ENCODE data around the gene NUP160. TPM values are rescaled to one million over a fixed set of nuclear protein-coding genes. Genes with fewer than 3 reads are reported as not detected.

NUP160 gene
- total RNA-seq, 1 experiment from 2014 or later = 53.8 TPM

GRCh38 chr11:47756208-47756607 lies 91.9 kb downstream of the NUP160 start:
- TF ChIP-seq POLR2AphosphoS5 (IDR thresholded peaks at IDR 0.05; ENCODE audit: low read depth, low read length) (no peak), FOSL1 (IDR thresholded peaks at IDR 0.05; ENCODE audit: low read depth) (no peak), CEBPB (IDR thresholded peaks at IDR 0.05; ENCODE audit: low read depth) (no peak), REST (IDR thresholded peaks at IDR 0.05; ENCODE audit: low read depth) (no peak), ZFX (IDR thresholded peaks at IDR 0.05) (no peak), SRF (IDR thresholded peaks at IDR 0.05; ENCODE audit: low read depth) (no peak), CTCF (IDR thresholded peaks at IDR 0.05 in 2 of 3, conservative IDR thresholded peaks at IDR 0.05 in 1 of 3; ENCODE audit: borderline replicate concordance in 1 of 3, insufficient read depth in 1 of 3, low read depth in 2 of 3, low read length in 2 of 3) (no peak), EGR1 (IDR thresholded peaks at IDR 0.05; ENCODE audit: low read depth) (no peak), ZBTB33 (IDR thresholded peaks at IDR 0.05; ENCODE audit: extremely low read depth, insufficient replicate concordance, low read length) (no peak), JUND (IDR thresholded peaks at IDR 0.05) (no peak), ZNF274 (IDR thresholded peaks at IDR 0.05; ENCODE audit: low read depth, low read length) (no peak)
- ChIA-PET POLR2A (no interaction called here), RAD21 (ENCODE audit: low non-redundant PET in 1 of 2, low total read pairs in 2 of 2, uncharacterized antibody in 2 of 2, unreplicated experiment in 2 of 2) (no interaction called here), CTCF (no interaction called here)
- DNase-seq (ENCODE audit: low read depth, low spot score) (no peak), ATAC-seq (no peak)
- H4K20me1 ChIP-seq (ENCODE audit: insufficient read depth) = no peaks in the 10 kb centered on the region
- no peak overlapping the region for H3K9ac ChIP-seq (ENCODE audit: low read length)
- no peaks in the 10 kb centered on the region for H3K27me3 ChIP-seq (ENCODE audit: insufficient read depth, low read length)
- no peaks in the 10 kb centered on the region for H3K9me3 ChIP-seq (ENCODE audit: control insufficient read depth in 1 of 2, insufficient read depth in 1 of 2, low read depth in 1 of 2, low read length in 2 of 2)
- no peak overlapping the region for H3K27ac ChIP-seq (ENCODE audit: low read depth, low read length)
- H2AFZ ChIP-seq (ENCODE audit: low read depth, low read length, poor library complexity, severe bottlenecking) = no peak overlapping the region
- H3K79me2 ChIP-seq (ENCODE audit: insufficient read depth, low read length) = peaks cover 59% of the 10 kb centered on the region
- no TSS peak for BruUV-seq (replicated peaks)
- no peaks in the 10 kb centered on the region for H3K9me2 ChIP-seq (ENCODE audit: insufficient read depth)
- intact Hi-C loops (cut with micrococcal nuclease) = no loop called here
- no peak overlapping the region for H3K4me2 ChIP-seq (ENCODE audit: low read length)
- no peaks in the 10 kb centered on the region for H3K4me1 ChIP-seq (ENCODE audit: control insufficient read depth in 1 of 2, insufficient read depth in 2 of 2, low read length in 2 of 2)
- peaks cover 49 to 55% of the 10 kb centered on the region in 2 experiments for H3K36me3 ChIP-seq (ENCODE audit: control insufficient read depth in 1 of 2, insufficient read depth in 2 of 2, low read length in 2 of 2)
- no peak overlapping the region for H3K4me3 ChIP-seq (replicated peaks in 1 of 2; ENCODE audit: low read depth in 1 of 2, low read length in 2 of 2)
